PC-3 (cell line): ENCODE results near the gene TFAP2A. TPM values are rescaled to one million over a fixed set of nuclear protein-coding genes. Genes with fewer than 3 reads are reported as not detected.

ENCODE experiments used
- ATAC-seq: fragments of 200-7000 bp; cut with Tn5 transposase; 2 replicates; pipeline ENCODE4 v1.9.1; 2020; ENCODE audit warnings: mild to moderate bottlenecking, moderate library complexity
- BruUV-seq: library from RNA; stranded (reverse); fragments of 400-500 nt; replicated peaks from 2 replicates; lab custom pipeline; 2021; lab: Mats Ljungman, UMichigan
- CTCF ChIA-PET: fragments of 300-600 bp; sonication (Branson Sonifier 250); formaldehyde crosslinking; loops from one replicate; lab custom pipeline; 2022; ENCODE audit warnings: antibody characterized with exemption; lab: Charles Lee
- POLR2A ChIA-PET: fragments of 300-600 bp; sonication (Branson Sonifier 250); formaldehyde crosslinking; loops from one replicate; lab custom pipeline; 2022; ENCODE audit warnings: antibody characterized with exemption; ENCODE audit not compliant: unreplicated experiment; lab: Charles Lee
- DNase-seq: peaks from one replicate; pipeline ENCODE4 v3.0.0-alpha.2; 2015
- H2AFZ ChIP-seq: fragments of 300-600 bp; sonication (generic); 2 replicates; pipeline ENCODE4 v1.6.0; 2016; ENCODE audit warnings: antibody characterized with exemption, low read length
- H3F3A ChIP-seq: fragments of 300-600 bp; sonication (generic); one replicate; pipeline ENCODE4 v1.6.0; 2017; ENCODE audit warnings: antibody characterized with exemption, low read length, control low read depth, mild to moderate bottlenecking; ENCODE audit not compliant: unreplicated experiment
- H3K27ac ChIP-seq: fragments of 300-600 bp; sonication (generic); 2 replicates; pipeline ENCODE4 v1.5.1; 2016; ENCODE audit warnings: mild to moderate bottlenecking, low read length
- H3K27me3 ChIP-seq: fragments of 300-600 bp; sonication (generic); 2 replicates; pipeline ENCODE4 v1.6.1; 2016; ENCODE audit warnings: low read length, mixed read lengths
- H3K36me3 ChIP-seq: fragments of 300-600 bp; sonication (generic); 2 replicates; pipeline ENCODE4 v1.6.1; 2016; ENCODE audit warnings: low read depth, mixed run types, low read length, mixed read lengths
- H3K4me1 ChIP-seq: fragments of 300-600 bp; sonication (generic); 2 replicates; pipeline ENCODE4 v1.5.1; 2016; ENCODE audit warnings: low read length; ENCODE audit not compliant: insufficient read depth
- H3K4me2 ChIP-seq: fragments of 300-600 bp; sonication (generic); 2 replicates; pipeline ENCODE4 v1.6.0; 2016; ENCODE audit warnings: low read length
- H3K4me3 ChIP-seq: fragments of 300-600 bp; sonication (generic); 2 replicates; pipeline ENCODE4 v1.5.1; 2016; ENCODE audit warnings: mild to moderate bottlenecking, low read length, mixed read lengths
- H3K79me2 ChIP-seq: fragments of 300-600 bp; sonication (generic); 2 replicates; pipeline ENCODE4 v1.6.1; 2017; ENCODE audit warnings: low read length, mixed read lengths
- H3K9ac ChIP-seq: fragments of 300-600 bp; sonication (generic); 2 replicates; pipeline ENCODE4 v1.6.0; 2016; ENCODE audit warnings: mild to moderate bottlenecking, low read length
- H3K9me2 ChIP-seq: fragments of 300-600 bp; sonication (generic); replicated peaks from 2 replicates; pipeline ENCODE4 v1.6.1; 2016; ENCODE audit warnings: mixed run types, low read length, mixed read lengths
- H3K9me3 ChIP-seq: fragments of 300-600 bp; sonication (generic); 2 replicates; pipeline ENCODE4 v1.6.1; 2016; ENCODE audit warnings: low read length, mixed read lengths
- H4K20me1 ChIP-seq: fragments of 300-600 bp; sonication (generic); 2 replicates; pipeline ENCODE4 v1.6.1; 2016; ENCODE audit warnings: low read length, mixed read lengths
- EZH2 ChIP-seq: fragments of 300-600 bp; sonication (generic); IDR thresholded peaks from one replicate; pipeline ENCODE4 v1.6.1; 2017; ENCODE audit warnings: antibody characterized with exemption, mild to moderate bottlenecking, low read length; ENCODE audit not compliant: unreplicated experiment
- EZH2phosphoT487 ChIP-seq: fragments of 300-600 bp; sonication (generic); IDR thresholded peaks from 2 replicates; pipeline ENCODE4 v1.6.1; 2018; ENCODE audit warnings: mild to moderate bottlenecking, antibody characterized with exemption, low read length, borderline replicate concordance
- intact Hi-C: fragments of 100-400 bp; cut with micrococcal nuclease; formaldehyde crosslinking; loops from 2 replicates; pipeline ENCODE4 v1.9.0; 2023
- total RNA-seq: library from RNA; depleted of rRNA; stranded (reverse); fragments of >200 nt; gene quantifications from 2 replicates; pipeline ENCODE4 v1.2.3, GENCODE V29; 2014
- TF ChIP-seq, protein P1 (sequence below): fragments of 300-600 bp; sonication (generic); conservative IDR thresholded peaks from 2 replicates; pipeline ENCODE4 v1.5.1; 2017; ENCODE audit warnings: antibody characterized with exemption, low read depth, mild to moderate bottlenecking, low read length

The TFAP2A gene
- total RNA-seq, 1 experiment from 2014 or later: 29.4 TPM

- Histone ChIP-seq H3K79me2 (peaks cover 95% of the 10 kb centered on the region), H3K4me2 (peak overlapping the region; percentile 90), H3F3A (peaks cover 1% of the 10 kb centered on the region), H3K9ac (peak overlapping the region; percentile 99), H3K4me3 (peak overlapping the region; percentile 91), H3K4me1 (peaks cover 35% of the 10 kb centered on the region), H3K36me3 (peaks cover 32% of the 10 kb centered on the region), H3K27me3 (no peaks in the 10 kb centered on the region), H4K20me1 (peaks cover 23% of the 10 kb centered on the region), H2AFZ (no peak overlapping the region), H3K9me3 (no peaks in the 10 kb centered on the region), H3K9me2 (no peaks in the 10 kb centered on the region), H3K27ac (peak overlapping the region; percentile 98)
- ChIA-PET POLR2A (interaction anchor here (0.6 kb wide), 1 partner anchor 18 kb away, joined by 6 read pairs; no protein-coding TSS in a partner anchor), CTCF (interaction anchor here (0.6 kb wide), 1 partner anchor 1161 kb away, joined by 3 read pairs; no protein-coding TSS in a partner anchor)
- DNase-seq: peak; percentile 84
- ATAC-seq: peak; percentile 25
- intact Hi-C loops: loop anchor here (5.0 kb wide), 3 partner anchors 380 to 1010 kb away; no protein-coding TSS in a partner anchor
- TF ChIP-seq EZH2phosphoT487 (no peak), EZH2 (no peak)
- TF ChIP-seq, protein P1, sequence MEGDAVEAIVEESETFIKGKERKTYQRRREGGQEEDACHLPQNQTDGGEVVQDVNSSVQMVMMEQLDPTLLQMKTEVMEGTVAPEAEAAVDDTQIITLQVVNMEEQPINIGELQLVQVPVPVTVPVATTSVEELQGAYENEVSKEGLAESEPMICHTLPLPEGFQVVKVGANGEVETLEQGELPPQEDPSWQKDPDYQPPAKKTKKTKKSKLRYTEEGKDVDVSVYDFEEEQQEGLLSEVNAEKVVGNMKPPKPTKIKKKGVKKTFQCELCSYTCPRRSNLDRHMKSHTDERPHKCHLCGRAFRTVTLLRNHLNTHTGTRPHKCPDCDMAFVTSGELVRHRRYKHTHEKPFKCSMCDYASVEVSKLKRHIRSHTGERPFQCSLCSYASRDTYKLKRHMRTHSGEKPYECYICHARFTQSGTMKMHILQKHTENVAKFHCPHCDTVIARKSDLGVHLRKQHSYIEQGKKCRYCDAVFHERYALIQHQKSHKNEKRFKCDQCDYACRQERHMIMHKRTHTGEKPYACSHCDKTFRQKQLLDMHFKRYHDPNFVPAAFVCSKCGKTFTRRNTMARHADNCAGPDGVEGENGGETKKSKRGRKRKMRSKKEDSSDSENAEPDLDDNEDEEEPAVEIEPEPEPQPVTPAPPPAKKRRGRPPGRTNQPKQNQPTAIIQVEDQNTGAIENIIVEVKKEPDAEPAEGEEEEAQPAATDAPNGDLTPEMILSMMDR: no peak
- BruUV-seq: TSS peak; percentile 55
Measured at GRCh38 chr6:10411971-10412460, 2.9 kb downstream of the TFAP2A start.

- H2AFZ ChIP-seq: no peak overlapping the region
- peaks cover 95% of the 10 kb centered on the region for H3K79me2 ChIP-seq
- CTCF ChIA-PET: interaction anchor here (0.6 kb wide), 1 partner anchor 1103 kb away, joined by 3 read pairs; no protein-coding TSS in a partner anchor
- H3K4me3 ChIP-seq: peak overlapping the region; percentile 91
- H3K27me3 ChIP-seq: no peaks in the 10 kb centered on the region
- intact Hi-C loops: loop anchor here (5.0 kb wide), 3 partner anchors 379 to 1009 kb away; no protein-coding TSS in a partner anchor
- peak overlapping the region; percentile 98 for H3K27ac ChIP-seq
- no peaks in the 10 kb centered on the region for H3K9me2 ChIP-seq
- peaks cover 33% of the 10 kb centered on the region for H3K36me3 ChIP-seq
- peaks cover 23% of the 10 kb centered on the region for H4K20me1 ChIP-seq
- POLR2A ChIA-PET: no interaction called here
- H3F3A ChIP-seq: peaks cover 6% of the 10 kb centered on the region
- ATAC-seq (no peak), DNase-seq (no peak)
- H3K9ac ChIP-seq: peak overlapping the region; percentile 99
- H3K4me1 ChIP-seq: peaks cover 36% of the 10 kb centered on the region
- no peak for TF ChIP-seq EZH2
- TF ChIP-seq EZH2phosphoT487: no peak
- TF ChIP-seq, protein P1: no peak
- no peaks in the 10 kb centered on the region for H3K9me3 ChIP-seq
- no TSS peak for BruUV-seq
- peak overlapping the region; percentile 90 for H3K4me2 ChIP-seq
Measured at GRCh38 chr6:10411131-10411970, 3.5 kb downstream of the TFAP2A start.
